Measurements from ENCODE around the gene BEND6. TPM values are rescaled to one million over a fixed set of nuclear protein-coding genes. Genes with fewer than 3 reads are reported as not detected.

Gene BEND6
- total and polyA plus RNA-seq, 2 donors (not counting 1 experiment from before 2014, with no cell fraction given): not detected

DNA sequence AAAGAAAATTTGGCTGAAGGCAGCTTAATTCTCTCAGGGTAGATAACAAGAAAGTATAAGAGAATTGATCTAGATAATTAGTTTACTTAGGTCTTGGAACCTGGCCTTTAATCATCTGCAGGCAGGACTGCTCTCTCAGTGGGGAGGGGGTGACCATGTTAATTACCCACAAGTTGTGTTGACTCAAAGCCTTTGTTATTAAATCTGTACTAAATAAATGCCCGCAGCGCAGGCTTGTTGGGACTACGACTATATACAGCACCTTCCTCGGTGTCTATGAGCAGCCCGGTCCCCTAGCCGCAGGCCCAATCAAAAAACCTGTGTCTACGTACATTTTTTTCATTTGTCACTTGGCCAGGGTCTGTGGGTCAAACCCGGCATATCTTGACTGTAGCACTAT is 119.5 kb downstream of the BEND6 start:
- no peaks in the 10 kb centered on the region for H3K27me3 ChIP-seq (replicated peaks in 1 of 4; ENCODE audit: control extremely low read depth in 1 of 4, control insufficient read depth in 3 of 4, insufficient read depth in 4 of 4, low read length in 3 of 4)
- no peak overlapping the region for H3K27ac ChIP-seq (ENCODE audit: low read length in 2 of 2)
- no peak overlapping the region for H3K4me2 ChIP-seq (replicated peaks; ENCODE audit: low read depth, low read length, poor library complexity, severe bottlenecking)
- no peak overlapping the region for H3K4me3 ChIP-seq (ENCODE audit: control extremely low read depth in 1 of 5, extremely low read depth in 1 of 5, insufficient read depth in 1 of 5, low read depth in 2 of 5, low read length in 4 of 5)
- no peaks in the 10 kb centered on the region for H3K4me1 ChIP-seq (ENCODE audit: control insufficient read depth in 2 of 2, insufficient read depth in 2 of 2, low read length in 2 of 2)
- intact Hi-C loops (cut with micrococcal nuclease): no loop called here
- no peak overlapping the region for H2AFZ ChIP-seq (ENCODE audit: insufficient read depth, low read depth, low read length, poor library complexity, severe bottlenecking)
- Mint-ChIP-seq H3K4me3 (no peak overlapping the region), H3K27me3 (no peaks in the 10 kb centered on the region), H3K9me3 (ENCODE audit: insufficient read depth) (no peaks in the 10 kb centered on the region), H3K4me1 (no peaks in the 10 kb centered on the region), H3K27ac (no peak overlapping the region)
- 90% methylated on average over 6 of the region's 8 CpGs for WGBS (ENCODE audit: insufficient coverage)
- no peaks in the 10 kb centered on the region for H3K36me3 ChIP-seq (replicated peaks in 1 of 2; ENCODE audit: control extremely low read depth in 1 of 2, control insufficient read depth in 1 of 2, extremely low read depth in 1 of 2, insufficient read depth in 2 of 2, low read length in 1 of 2)
- no peaks in the 10 kb centered on the region for H3K79me2 ChIP-seq (ENCODE audit: control insufficient read depth, insufficient read depth, low read length)
- H3K9me3 ChIP-seq (ENCODE audit: control extremely low read depth in 1 of 3, control insufficient read depth in 2 of 3, insufficient read depth in 1 of 3, low read length in 2 of 3): peaks cover 0 to 2% (median 0%) of the 10 kb centered on the region in 3 donors
- ChIA-PET CTCF (no interaction called here), POLR2A (no interaction called here)
- DNase-seq (no peak), ATAC-seq (ENCODE audit: low read depth) (no peak)
- H4K20me1 ChIP-seq (ENCODE audit: control insufficient read depth, insufficient read depth, low read length, poor library complexity, severe bottlenecking): no peaks in the 10 kb centered on the region
- H3K9ac ChIP-seq (ENCODE audit: low read length): no peak overlapping the region
- TF ChIP-seq EZH2 (IDR thresholded peaks at IDR 0.05; ENCODE audit: borderline replicate concordance, insufficient read depth, low read depth, low read length, poor library complexity, severe bottlenecking): no peak
- TF ChIP-seq, protein P1, sequence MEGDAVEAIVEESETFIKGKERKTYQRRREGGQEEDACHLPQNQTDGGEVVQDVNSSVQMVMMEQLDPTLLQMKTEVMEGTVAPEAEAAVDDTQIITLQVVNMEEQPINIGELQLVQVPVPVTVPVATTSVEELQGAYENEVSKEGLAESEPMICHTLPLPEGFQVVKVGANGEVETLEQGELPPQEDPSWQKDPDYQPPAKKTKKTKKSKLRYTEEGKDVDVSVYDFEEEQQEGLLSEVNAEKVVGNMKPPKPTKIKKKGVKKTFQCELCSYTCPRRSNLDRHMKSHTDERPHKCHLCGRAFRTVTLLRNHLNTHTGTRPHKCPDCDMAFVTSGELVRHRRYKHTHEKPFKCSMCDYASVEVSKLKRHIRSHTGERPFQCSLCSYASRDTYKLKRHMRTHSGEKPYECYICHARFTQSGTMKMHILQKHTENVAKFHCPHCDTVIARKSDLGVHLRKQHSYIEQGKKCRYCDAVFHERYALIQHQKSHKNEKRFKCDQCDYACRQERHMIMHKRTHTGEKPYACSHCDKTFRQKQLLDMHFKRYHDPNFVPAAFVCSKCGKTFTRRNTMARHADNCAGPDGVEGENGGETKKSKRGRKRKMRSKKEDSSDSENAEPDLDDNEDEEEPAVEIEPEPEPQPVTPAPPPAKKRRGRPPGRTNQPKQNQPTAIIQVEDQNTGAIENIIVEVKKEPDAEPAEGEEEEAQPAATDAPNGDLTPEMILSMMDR (IDR thresholded peaks at IDR 0.05): no peak

DNA sequence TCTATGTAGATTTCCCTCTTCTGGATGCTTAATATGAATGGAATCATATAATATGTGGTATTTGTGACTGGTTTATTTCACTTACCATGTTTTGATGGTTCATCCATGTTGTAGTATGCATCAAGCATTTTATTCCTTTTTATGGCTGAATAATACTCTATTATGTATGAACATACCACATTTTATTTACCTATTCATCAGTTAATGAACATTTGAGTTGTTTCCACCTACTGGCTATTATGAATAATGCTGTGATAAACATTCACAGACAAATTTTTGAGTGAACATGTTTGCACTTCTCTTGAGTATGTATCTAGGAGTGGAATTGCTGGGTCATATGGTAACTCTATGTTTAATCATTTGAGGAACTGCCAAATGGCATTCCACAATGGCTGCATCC is 120.2 kb downstream of the BEND6 start:
- DNase-seq: no peak
- no peak overlapping the region for H3K27ac Mint-ChIP-seq
- TF ChIP-seq EZH2 (IDR thresholded peaks at IDR 0.05; ENCODE audit: borderline replicate concordance, insufficient read depth, low read depth, low read length, poor library complexity, severe bottlenecking): no peak
- TF ChIP-seq, protein P1 (IDR thresholded peaks at IDR 0.05): no peak
- no peak for ATAC-seq (ENCODE audit: low read depth)
- ChIA-PET POLR2A (no interaction called here), CTCF (no interaction called here)
- Histone ChIP-seq H3K9ac (ENCODE audit: low read length) (no peak overlapping the region), H4K20me1 (ENCODE audit: control insufficient read depth, insufficient read depth, low read length, poor library complexity, severe bottlenecking) (no peaks in the 10 kb centered on the region), H2AFZ (ENCODE audit: insufficient read depth, low read depth, low read length, poor library complexity, severe bottlenecking) (no peak overlapping the region), H3K79me2 (ENCODE audit: control insufficient read depth, insufficient read depth, low read length) (no peaks in the 10 kb centered on the region), H3K36me3 (replicated peaks in 1 of 2; ENCODE audit: control extremely low read depth in 1 of 2, control insufficient read depth in 1 of 2, extremely low read depth in 1 of 2, insufficient read depth in 2 of 2, low read length in 1 of 2) (no peaks in the 10 kb centered on the region), H3K4me2 (replicated peaks; ENCODE audit: low read depth, low read length, poor library complexity, severe bottlenecking) (no peak overlapping the region), H3K27me3 (replicated peaks in 1 of 4; ENCODE audit: control extremely low read depth in 1 of 4, control insufficient read depth in 3 of 4, insufficient read depth in 4 of 4, low read length in 3 of 4) (no peaks in the 10 kb centered on the region), H3K4me3 (ENCODE audit: control extremely low read depth in 1 of 5, extremely low read depth in 1 of 5, insufficient read depth in 1 of 5, low read depth in 2 of 5, low read length in 4 of 5) (no peak overlapping the region), H3K4me1 (ENCODE audit: control insufficient read depth in 2 of 2, insufficient read depth in 2 of 2, low read length in 2 of 2) (no peaks in the 10 kb centered on the region), H3K9me3 (ENCODE audit: control extremely low read depth in 1 of 3, control insufficient read depth in 2 of 3, insufficient read depth in 1 of 3, low read length in 2 of 3) (peaks cover 0 to 6% (median 0%) of the 10 kb centered on the region in 3 donors), H3K27ac (ENCODE audit: low read length in 2 of 2) (no peak overlapping the region)
- H3K27me3 Mint-ChIP-seq: no peaks in the 10 kb centered on the region
- no peak overlapping the region for H3K4me3 Mint-ChIP-seq
- intact Hi-C loops (cut with micrococcal nuclease): no loop called here
- no peaks in the 10 kb centered on the region for H3K4me1 Mint-ChIP-seq
- no peaks in the 10 kb centered on the region for H3K9me3 Mint-ChIP-seq (ENCODE audit: insufficient read depth)

Small RNA genes lying within 50 kb of the gene (small RNA-seq; reads per million reads assigned to genes)
- gene FTH1P15 (ENCODE audit: insufficient read length, low read depth, low replicate concordance) (not detected), gene RNU6-626P (ENCODE audit: insufficient read length, low read depth, low replicate concordance) (not detected)

Other genes starting within 250 kb of the BEND6 start
- gene KIAA1586, start 91.6 kb downstream of the BEND6 start, total RNA-seq: 16.3 and 17.3 TPM in 2 replicates
- 1.2 and 1.8 TPM in 2 replicates for gene KIAA1586, start 91.6 kb downstream of the BEND6 start, polyA plus RNA-seq
- gene ZNF451, start 135.1 kb downstream of the BEND6 start, total RNA-seq: 86.3 and 106 TPM in 2 replicates
- gene ZNF451, start 135.1 kb downstream of the BEND6 start, polyA plus RNA-seq: 25.9 and 38.9 TPM in 2 replicates
- gene BAG2, start 217.2 kb downstream of the BEND6 start, total RNA-seq: 4.6 and 4.7 TPM in 2 replicates
- 1.5 and 2.2 TPM in 2 replicates for gene BAG2, start 217.2 kb downstream of the BEND6 start, polyA plus RNA-seq

Data from B cell (primary cell).